Activated naive CD8-positive, alpha-beta T cell treated with anti-CD3 and anti-CD28 coated beads, Interleukin-2, amount 10 ng/mL, durations not matched to agents 7 days and 5 days (primary cell): Measurements from ENCODE around the gene FAM168A. TPM values are rescaled to one million over a fixed set of nuclear protein-coding genes. Genes with fewer than 3 reads are reported as not detected.

Experiments
- ATAC-seq: fragments of 150-1000 bp; cut with Tn5 transposase; one replicate; pipeline ENCODE4 v1.10.0; 2021; ENCODE audit warnings: low read depth, moderate library complexity
- POLR2A ChIA-PET: fragments of 350-600 bp; sonication (Branson Sonifier 250); formaldehyde crosslinking; loops from one replicate; lab custom pipeline; 2021; ENCODE audit warnings: antibody characterized with exemption; lab: Charles Lee
- DNase-seq: peaks from one replicate; pipeline ENCODE4 v3.0.0; 2021
- H3K27ac Mint-ChIP-seq: one replicate; pipeline ENCODE4 v1.8.0; 2022; ENCODE audit warnings: mild to moderate bottlenecking, mixed read lengths
- H3K27me3 Mint-ChIP-seq: one replicate; pipeline ENCODE4 v1.8.0; 2022; ENCODE audit warnings: mild to moderate bottlenecking, moderate library complexity, mixed read lengths
- H3K36me3 Mint-ChIP-seq: one replicate; pipeline ENCODE4 v1.8.0; 2021; ENCODE audit warnings: mild to moderate bottlenecking, mixed read lengths
- H3K4me1 Mint-ChIP-seq: one replicate; pipeline ENCODE4 v1.8.0; 2021; ENCODE audit warnings: mixed read lengths
- H3K4me3 Mint-ChIP-seq: one replicate; pipeline ENCODE4 v1.8.0; 2022; ENCODE audit warnings: mild to moderate bottlenecking, moderate library complexity, mixed read lengths
- H3K9me3 Mint-ChIP-seq: one replicate; pipeline ENCODE4 v1.8.0; 2021; ENCODE audit warnings: mixed read lengths
- total RNA-seq, 2 experiments: library from RNA; stranded (reverse); gene quantifications; one replicate each; pipeline ENCODE4 v1.2.3, GENCODE V29; 2021

The FAM168A gene
- total RNA-seq, 2 experiments from 2014 or later, result 27.3 to 31.0 TPM

DNA sequence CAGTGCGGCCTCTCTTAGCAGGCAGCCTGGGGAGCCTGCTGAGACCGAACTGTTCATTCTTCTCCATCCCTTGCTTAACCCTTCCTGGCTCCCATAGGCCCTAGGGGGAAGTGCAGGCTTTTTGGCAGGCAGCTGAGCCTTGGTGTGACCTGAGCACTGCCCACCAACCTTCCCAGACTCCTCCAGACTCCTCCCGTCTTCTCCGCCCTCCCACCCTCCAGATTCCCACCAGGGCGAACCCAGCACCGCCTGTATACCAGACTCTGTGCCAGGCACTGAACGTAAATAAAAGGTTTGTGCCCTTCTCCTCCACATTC lies 213.8 kb downstream of the FAM168A start:
- peak overlapping the region; percentile 78 for H3K4me3 Mint-ChIP-seq
- POLR2A ChIA-PET, result interaction anchor here (1.0 to 1.8 kb wide), 5 partner anchors 14 to 1109 kb away, joined by 3 to 7 read pairs (median 3); no protein-coding TSS in a partner anchor
- ATAC-seq (no peak), DNase-seq (no peak)
- H3K36me3 Mint-ChIP-seq, result peaks cover under 1% of the 10 kb centered on the region
- peak overlapping the region; percentile 91 for H3K27ac Mint-ChIP-seq
- peaks cover 62% of the 10 kb centered on the region for H3K4me1 Mint-ChIP-seq
- no peaks in the 10 kb centered on the region for H3K9me3 Mint-ChIP-seq
- H3K27me3 Mint-ChIP-seq, result no peaks in the 10 kb centered on the region

GRCh38 chr11:73383249-73384124 lies 214.4 kb downstream of the FAM168A start:
- no peaks in the 10 kb centered on the region for H3K9me3 Mint-ChIP-seq
- H3K4me1 Mint-ChIP-seq, result peaks cover 67% of the 10 kb centered on the region
- DNase-seq (no peak), ATAC-seq (no peak)
- POLR2A ChIA-PET, result interaction anchor here (0.9 to 1.7 kb wide), 4 partner anchors 18 to 1109 kb away, joined by 3 read pairs; no protein-coding TSS in a partner anchor
- no peaks in the 10 kb centered on the region for H3K27me3 Mint-ChIP-seq
- H3K27ac Mint-ChIP-seq, result peak overlapping the region; percentile 91
- peak overlapping the region; percentile 78 for H3K4me3 Mint-ChIP-seq
- H3K36me3 Mint-ChIP-seq, result no peaks in the 10 kb centered on the region

DNA sequence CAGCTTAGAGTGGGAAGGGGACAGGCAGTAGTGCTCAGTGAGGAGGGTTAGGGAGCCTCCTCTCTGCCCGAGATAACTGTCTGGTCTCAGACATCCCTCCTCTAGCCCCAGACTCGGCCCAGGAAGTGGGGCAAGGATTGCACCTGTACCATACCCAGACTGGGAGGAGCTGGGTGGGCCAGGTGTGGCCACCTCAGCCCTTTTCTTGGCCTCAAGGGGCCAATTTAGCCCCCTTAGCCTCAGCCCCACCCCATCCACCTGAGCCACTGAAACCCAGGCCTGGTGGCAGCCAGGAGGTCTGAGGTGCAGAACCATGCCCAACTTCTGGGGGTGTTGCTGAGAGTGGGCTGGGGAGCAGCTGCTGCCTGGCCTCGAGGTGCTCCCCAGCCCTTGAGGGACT lies 215.2 kb downstream of the FAM168A start:
- no peak for ATAC-seq
- no peak overlapping the region for H3K4me3 Mint-ChIP-seq
- no peaks in the 10 kb centered on the region for H3K27me3 Mint-ChIP-seq
- no peak for DNase-seq
- peaks cover 69% of the 10 kb centered on the region for H3K4me1 Mint-ChIP-seq
- H3K27ac Mint-ChIP-seq, result peak overlapping the region; percentile 45
- peaks cover 2% of the 10 kb centered on the region for H3K36me3 Mint-ChIP-seq
- POLR2A ChIA-PET, result interaction anchor here (0.9 kb wide), 1 partner anchor 17 kb away, joined by 3 read pairs; no protein-coding TSS in a partner anchor
- H3K9me3 Mint-ChIP-seq, result no peaks in the 10 kb centered on the region

DNA sequence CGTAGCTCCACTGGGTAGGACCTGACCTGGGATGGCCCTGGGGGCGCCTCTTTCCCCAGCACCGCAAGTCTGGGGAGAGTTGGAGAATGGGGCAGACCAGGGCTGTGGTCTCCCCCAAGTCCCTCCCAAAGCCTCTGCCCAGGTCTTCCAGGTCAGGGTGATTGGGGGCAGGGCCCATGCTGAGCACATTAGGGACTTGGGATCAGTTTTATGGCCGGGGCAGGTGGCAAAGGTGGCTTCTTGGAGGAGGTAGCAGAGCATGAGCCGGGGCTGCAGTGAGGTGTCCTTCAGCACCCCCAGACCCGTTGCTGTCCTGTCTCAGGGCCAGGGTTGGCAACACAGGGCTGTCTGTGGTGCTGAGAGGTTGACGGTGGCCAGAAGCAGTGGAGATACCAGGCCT lies 215.7 kb downstream of the FAM168A start:
- H3K27ac Mint-ChIP-seq, result peak overlapping the region; percentile 71
- DNase-seq (no peak), ATAC-seq (no peak)
- H3K36me3 Mint-ChIP-seq, result peaks cover 3% of the 10 kb centered on the region
- POLR2A ChIA-PET, result no interaction called here
- no peak overlapping the region for H3K4me3 Mint-ChIP-seq
- no peaks in the 10 kb centered on the region for H3K27me3 Mint-ChIP-seq
- no peaks in the 10 kb centered on the region for H3K9me3 Mint-ChIP-seq
- peaks cover 67% of the 10 kb centered on the region for H3K4me1 Mint-ChIP-seq

- ATAC-seq, result no peak
- Mint-ChIP-seq H3K36me3 (peaks cover 5% of the 10 kb centered on the region), H3K9me3 (no peaks in the 10 kb centered on the region), H3K4me1 (peaks cover 64% of the 10 kb centered on the region), H3K27me3 (no peaks in the 10 kb centered on the region), H3K27ac (no peak overlapping the region), H3K4me3 (no peak overlapping the region)
- no peak for DNase-seq
- POLR2A ChIA-PET, result no interaction called here
Measured at GRCh38 chr11:73381589-73381988, 216.3 kb downstream of the FAM168A start.

DNA sequence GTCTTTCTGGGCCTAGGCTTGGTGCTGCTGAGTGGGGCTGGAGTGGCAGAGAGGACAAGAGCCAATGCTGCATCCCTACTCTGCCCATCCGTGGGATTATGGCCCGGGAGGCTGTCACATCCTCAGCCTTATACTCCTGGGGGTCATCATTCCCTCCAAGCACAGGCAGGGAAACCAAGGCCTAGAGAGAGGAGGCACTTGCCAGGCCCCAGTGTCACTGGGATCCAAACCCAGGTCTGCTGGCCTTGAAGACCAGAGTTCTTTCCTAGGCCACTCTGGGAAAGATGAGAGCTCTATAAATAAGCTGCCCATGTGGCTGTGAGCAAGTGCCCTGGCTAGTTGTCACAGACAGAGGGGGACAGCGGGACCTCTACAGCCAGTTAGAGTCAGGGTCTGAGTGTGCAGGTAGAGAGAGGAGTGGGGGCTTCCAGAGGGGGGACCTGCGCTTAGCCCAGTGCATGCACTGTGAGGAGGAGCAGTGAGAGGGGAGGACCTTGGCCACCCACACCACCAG lies 217.0 kb downstream of the FAM168A start:
- Mint-ChIP-seq H3K4me3 (no peak overlapping the region), H3K27ac (peak overlapping the region; percentile 61), H3K27me3 (no peaks in the 10 kb centered on the region), H3K4me1 (peaks cover 57% of the 10 kb centered on the region), H3K9me3 (no peaks in the 10 kb centered on the region), H3K36me3 (peaks cover 5% of the 10 kb centered on the region)
- ATAC-seq (no peak), DNase-seq (no peak)
- POLR2A ChIA-PET, result no interaction called here

DNA sequence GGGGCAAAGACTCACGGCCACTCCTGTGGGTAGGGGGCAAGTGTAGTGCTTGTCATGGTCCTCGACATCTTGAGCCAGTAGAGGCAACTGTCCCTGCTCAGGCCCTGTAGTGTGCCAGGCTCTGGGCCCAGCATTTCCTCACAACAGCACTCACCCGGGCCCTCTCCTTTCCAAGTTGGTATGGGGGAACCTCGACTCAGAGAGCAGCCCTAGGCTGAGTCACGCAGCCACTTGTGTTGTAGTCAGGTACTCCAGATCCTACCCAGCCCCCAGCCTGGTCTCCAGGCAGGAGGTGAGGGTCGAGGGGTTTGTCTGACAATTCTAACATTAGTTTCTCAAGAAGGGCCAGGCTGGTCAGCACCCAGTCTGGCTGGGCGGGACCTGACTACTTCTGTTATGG lies 217.6 kb downstream of the FAM168A start:
- POLR2A ChIA-PET, result interaction anchor here (0.6 kb wide), 1 partner anchor 15 kb away, joined by 3 read pairs; no protein-coding TSS in a partner anchor
- H3K9me3 Mint-ChIP-seq, result no peaks in the 10 kb centered on the region
- no peak overlapping the region for H3K27ac Mint-ChIP-seq
- H3K27me3 Mint-ChIP-seq, result no peaks in the 10 kb centered on the region
- ATAC-seq (no peak), DNase-seq (no peak)
- H3K36me3 Mint-ChIP-seq, result peaks cover 5% of the 10 kb centered on the region
- H3K4me1 Mint-ChIP-seq, result peaks cover 56% of the 10 kb centered on the region
- H3K4me3 Mint-ChIP-seq, result no peak overlapping the region

DNA sequence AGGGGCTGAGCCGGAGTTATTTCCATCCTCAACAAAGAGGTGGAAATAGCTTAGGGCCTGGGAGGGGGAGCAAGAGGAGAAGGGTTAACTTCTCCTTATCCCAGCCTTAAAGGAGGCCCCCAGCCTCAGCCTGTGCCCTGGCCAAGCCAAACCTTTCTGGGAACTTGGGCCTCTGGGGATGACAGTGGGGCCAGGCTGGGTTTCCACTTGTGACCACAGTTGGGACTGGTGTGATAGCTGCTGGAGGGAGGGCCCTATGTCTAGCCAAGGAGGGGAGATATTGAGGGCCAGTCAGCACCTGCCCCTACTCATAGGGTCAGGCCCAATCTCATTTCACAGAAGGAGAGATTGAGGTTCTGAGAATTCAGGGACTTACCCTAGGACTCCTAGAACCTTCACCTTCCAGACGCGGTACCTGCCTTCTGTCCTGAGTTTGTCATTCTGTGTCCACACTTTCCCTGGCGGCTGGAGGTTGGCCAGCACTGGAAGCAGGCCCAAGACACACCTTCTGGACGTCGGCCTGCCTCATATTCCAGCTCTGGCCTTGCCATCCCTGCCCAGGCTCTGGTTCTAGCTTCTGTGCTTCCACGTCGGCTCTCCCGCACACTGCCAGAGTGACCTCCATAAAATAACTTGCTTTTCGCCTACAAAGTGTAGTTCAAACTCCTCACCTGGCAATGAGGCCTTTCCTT lies 218.6 kb downstream of the FAM168A start:
- no peaks in the 10 kb centered on the region for H3K9me3 Mint-ChIP-seq
- H3K27me3 Mint-ChIP-seq, result no peaks in the 10 kb centered on the region
- H3K36me3 Mint-ChIP-seq, result peaks cover 5% of the 10 kb centered on the region
- DNase-seq (no peak), ATAC-seq (no peak)
- H3K27ac Mint-ChIP-seq, result peak overlapping the region; percentile 54
- no peak overlapping the region for H3K4me3 Mint-ChIP-seq
- H3K4me1 Mint-ChIP-seq, result peaks cover 48% of the 10 kb centered on the region
- POLR2A ChIA-PET, result interaction anchor here (0.9 kb wide), 1 partner anchor 13 kb away, joined by 3 read pairs; no protein-coding TSS in a partner anchor

DNA sequence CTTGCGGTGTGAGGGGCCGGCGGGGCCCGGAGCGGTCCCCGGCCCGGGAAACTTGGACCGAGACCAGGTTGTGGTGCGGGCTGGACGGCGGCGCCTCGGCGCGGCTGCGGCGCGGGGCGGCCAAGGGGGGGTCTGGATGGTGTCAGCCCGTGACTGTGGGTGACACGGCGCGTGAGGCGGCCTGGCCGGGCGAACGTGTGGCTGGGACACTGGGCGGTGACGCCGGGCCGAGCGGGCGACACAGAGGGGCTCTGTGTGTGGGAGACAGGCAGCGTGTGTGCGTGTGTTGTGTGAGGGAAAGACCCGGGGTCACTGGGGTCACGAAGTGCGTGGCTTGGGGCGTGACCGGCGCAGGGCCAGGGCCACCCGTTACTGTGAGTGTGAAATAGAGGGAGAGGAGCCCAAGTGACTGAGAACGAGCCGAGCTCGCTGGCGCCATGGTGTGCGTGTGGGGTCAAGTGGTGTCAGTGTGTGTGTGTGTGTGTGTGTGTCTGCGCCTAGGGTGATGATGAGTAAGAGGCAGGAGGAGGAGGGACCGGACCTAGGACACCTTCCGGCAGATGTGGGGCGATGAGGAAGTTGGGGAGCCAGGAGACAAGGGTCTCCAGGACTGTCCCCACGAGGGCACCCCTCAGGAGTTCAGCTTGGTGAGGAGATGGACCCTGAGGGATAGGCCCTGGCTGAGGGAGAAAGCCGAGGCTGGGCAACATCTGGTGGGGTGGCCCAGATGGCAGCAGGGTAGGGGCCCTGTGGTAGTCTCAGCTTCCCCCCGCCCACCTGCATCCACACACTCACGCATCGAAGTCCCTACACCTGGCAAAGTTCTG lies 220.9 kb downstream of the FAM168A start:
- POLR2A ChIA-PET, result interaction anchor here (0.8 to 2.0 kb wide), 7 partner anchors 8 to 271 kb away, joined by 3 to 10 read pairs (median 4); no protein-coding TSS in a partner anchor
- no peaks in the 10 kb centered on the region for H3K9me3 Mint-ChIP-seq

DNA sequence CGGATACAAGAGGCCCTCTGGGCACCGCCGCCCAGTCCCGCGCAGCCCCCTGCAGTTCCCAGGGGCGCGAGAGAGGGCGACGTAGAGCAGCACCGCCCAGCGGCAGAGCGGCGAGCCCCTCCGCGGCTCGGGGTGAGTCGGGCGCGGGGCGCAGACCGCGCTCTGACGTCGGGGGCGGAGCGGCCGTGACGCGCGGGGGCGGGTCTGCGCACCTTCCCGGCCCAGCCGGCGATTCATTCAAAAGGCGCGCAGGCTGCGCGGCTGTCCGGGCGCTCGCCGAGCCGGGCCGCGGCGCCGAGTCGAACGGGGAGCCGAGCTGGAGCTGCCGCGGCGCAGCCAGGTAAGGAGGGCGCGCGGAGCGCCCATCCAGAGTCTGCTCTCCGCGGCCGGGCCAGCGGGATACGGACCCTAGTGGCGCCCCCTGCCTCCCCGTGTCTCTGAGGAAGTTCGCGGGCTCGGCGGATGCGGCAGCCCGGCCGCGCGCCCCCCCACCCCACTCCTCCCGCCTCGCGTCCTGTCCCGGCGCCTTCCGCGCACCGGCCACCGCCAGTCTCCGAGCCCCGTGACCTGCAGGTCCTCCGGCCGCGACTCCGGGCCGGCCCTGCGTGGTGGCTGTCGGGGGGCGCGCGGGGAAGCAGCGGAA lies 221.6 kb downstream of the FAM168A start, which contains the start of gene RELT:
Gene RELT, plus strand, starts transcription at position 240 of the 643 bp plus-strand sequence. CDS start 12,738 bp downstream, outside the sequence.
- no peaks in the 10 kb centered on the region for H3K9me3 Mint-ChIP-seq
- H3K4me3 Mint-ChIP-seq, result peak within 1 kb of the TSS; percentile 93
- peak; percentile 99 for DNase-seq
- peak within 1 kb of the TSS; percentile 91 for H3K27ac Mint-ChIP-seq
- H3K36me3 Mint-ChIP-seq, result peaks cover 5% of the 10 kb centered on the region
- POLR2A ChIA-PET, result interaction anchor here (1.1 to 2.0 kb wide), 4 partner anchors 9 to 272 kb away, joined by 4 to 10 read pairs (median 8); no protein-coding TSS in a partner anchor
- no peaks in the 10 kb centered on the region for H3K27me3 Mint-ChIP-seq
- H3K4me1 Mint-ChIP-seq, result peaks cover 38% of the 10 kb centered on the region
- ATAC-seq, result peak; percentile 79

More for the DNA sequence above, 220.9 kb downstream of the FAM168A start:
- no peaks in the 10 kb centered on the region for H3K27me3 Mint-ChIP-seq
- ATAC-seq, result peak; percentile 27
- peaks cover 5% of the 10 kb centered on the region for H3K36me3 Mint-ChIP-seq
- peak; percentile 72 for DNase-seq
- H3K27ac Mint-ChIP-seq, result peak overlapping the region; percentile 91
- peaks cover 36% of the 10 kb centered on the region for H3K4me1 Mint-ChIP-seq
- H3K4me3 Mint-ChIP-seq, result peak overlapping the region; percentile 93

DNA sequence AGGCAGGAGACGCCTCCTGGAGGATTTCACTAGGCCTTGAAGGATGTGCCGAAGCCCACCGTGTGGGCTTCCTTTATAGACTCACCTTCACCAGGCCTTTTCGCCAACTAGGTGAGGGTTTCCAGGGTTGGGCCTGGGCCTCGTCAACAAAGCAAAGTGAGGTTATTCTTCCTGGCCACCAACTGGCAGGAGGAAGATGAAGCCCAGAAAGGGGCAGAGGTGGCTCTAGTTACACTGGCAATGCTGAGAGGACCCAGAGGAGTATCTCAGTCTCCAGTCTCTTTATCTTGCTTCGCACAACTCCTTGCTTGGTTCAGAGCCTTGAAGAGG lies 222.1 kb downstream of the FAM168A start:
- H3K27ac Mint-ChIP-seq, result peak overlapping the region; percentile 91
- ATAC-seq, result no peak
- H3K9me3 Mint-ChIP-seq, result no peaks in the 10 kb centered on the region

DNA sequence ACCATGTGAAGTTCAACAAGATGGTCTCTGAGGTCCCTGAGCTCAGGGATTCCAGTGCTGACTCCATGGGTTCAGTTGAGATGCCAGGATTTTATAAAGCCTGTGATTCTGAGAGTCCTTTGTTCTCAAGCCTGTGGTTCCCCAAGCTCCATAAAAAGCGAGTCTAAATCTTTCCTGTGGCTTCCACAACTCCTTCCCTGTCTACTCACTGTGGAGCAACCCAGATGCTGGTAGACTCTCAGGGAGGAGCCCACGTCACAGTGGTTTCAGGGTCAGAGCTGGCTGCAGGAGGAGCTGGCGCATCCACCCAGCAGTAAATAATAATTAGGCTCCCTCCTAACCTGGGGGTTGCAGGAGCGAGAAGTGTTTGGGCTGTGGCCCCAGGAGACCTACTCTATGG lies 223.8 kb downstream of the FAM168A start:
- DNase-seq, result no peak
- Mint-ChIP-seq H3K4me1 (peaks cover 30% of the 10 kb centered on the region), H3K4me3 (no peak overlapping the region), H3K9me3 (no peaks in the 10 kb centered on the region), H3K27ac (no peak overlapping the region), H3K36me3 (peaks cover 5% of the 10 kb centered on the region), H3K27me3 (no peaks in the 10 kb centered on the region)
- POLR2A ChIA-PET, result no interaction called here
- no peak for ATAC-seq

More for the DNA sequence above, 222.1 kb downstream of the FAM168A start:
- peaks cover 5% of the 10 kb centered on the region for H3K36me3 Mint-ChIP-seq
- H3K27me3 Mint-ChIP-seq, result no peaks in the 10 kb centered on the region
- DNase-seq, result no peak
- peak overlapping the region; percentile 70 for H3K4me3 Mint-ChIP-seq
- POLR2A ChIA-PET, result interaction anchor here (2.0 kb wide), 3 partner anchors 10 to 25 kb away, joined by 8 to 10 read pairs (median 9); no protein-coding TSS in a partner anchor
- H3K4me1 Mint-ChIP-seq, result peaks cover 34% of the 10 kb centered on the region
